Right forelimb (tissue), 1 donor: Measurements from ENCODE around the gene HTR6.

Experiments used
- DNase-seq: peaks from one replicate; pipeline ENCODE4 v3.0.0-alpha.2; 2018

HTR6 gene

GRCh38 chr1:19657511-19657910 is 7.2 kb upstream of the HTR6 start:
- DNase-seq: no peak

- no peak for DNase-seq
Observed at GRCh38 chr1:19658186-19658585, 6.5 kb upstream of the HTR6 start.

GRCh38 chr1:19661721-19662228 is 2.9 kb upstream of the HTR6 start:
- no peak for DNase-seq

GRCh38 chr1:19662313-19662712 is 2.4 kb upstream of the HTR6 start:
- no peak for DNase-seq

- DNase-seq: no peak
Observed at GRCh38 chr1:19665186-19665495, 466 bp downstream of the HTR6 start.

GRCh38 chr1:19665496-19666465 is 1.1 kb downstream of the HTR6 start:
- no peak for DNase-seq

- no peak for DNase-seq
Observed at GRCh38 chr1:19668888-19669287, 4.2 kb downstream of the HTR6 start.

- DNase-seq: no peak
Observed at GRCh38 chr1:19670787-19671186, 6.1 kb downstream of the HTR6 start.

GRCh38 chr1:19672237-19672636 is 7.6 kb downstream of the HTR6 start:
- no peak for DNase-seq

GRCh38 chr1:19675797-19676196 is 11.1 kb downstream of the HTR6 start:
- DNase-seq: no peak

GRCh38 chr1:19676438-19676922 is 11.8 kb downstream of the HTR6 start:
- DNase-seq: peak; percentile 74

- no peak for DNase-seq
Observed at GRCh38 chr1:19678493-19678892, 13.8 kb downstream of the HTR6 start.

- DNase-seq: no peak
Observed at GRCh38 chr1:19678931-19679453, 14.3 kb downstream of the HTR6 start.

- DNase-seq: no peak
Observed at GRCh38 chr1:19679691-19680090, 15.0 kb downstream of the HTR6 start.

GRCh38 chr1:19680644-19681043 is 16.0 kb downstream of the HTR6 start:
- no peak for DNase-seq

- DNase-seq: no peak
Observed at GRCh38 chr1:19682257-19682656, 17.6 kb downstream of the HTR6 start.

GRCh38 chr1:19682901-19683300 is 18.2 kb downstream of the HTR6 start:
- DNase-seq: no peak

GRCh38 chr1:19683351-19683750 is 18.7 kb downstream of the HTR6 start:
- DNase-seq: no peak

- no peak for DNase-seq
Observed at GRCh38 chr1:19684677-19685076, 20.0 kb downstream of the HTR6 start.

GRCh38 chr1:19685994-19686393 is 21.3 kb downstream of the HTR6 start:
- DNase-seq: no peak

GRCh38 chr1:19687414-19687813 is 22.7 kb downstream of the HTR6 start:
- no peak for DNase-seq

- DNase-seq: no peak
Observed at GRCh38 chr1:19688041-19688842, 23.6 kb downstream of the HTR6 start.

- no peak for DNase-seq
Observed at GRCh38 chr1:19689085-19689757, 24.5 kb downstream of the HTR6 start.
